Esophagus muscularis mucosa (tissue), 4 donors: ENCODE results near the gene SZT2.

Experiments
- CTCF ChIP-seq, 3 experiments: fragments of 200-600 bp in 2 of 3; fragments of 450-650 bp in 1 of 3; sonication (generic) in 2 of 3; IDR thresholded peaks; one replicate each; pipeline ENCODE4 v1.5.1; 2017 to 2019; ENCODE audit warnings: antibody characterized with exemption in 3 of 3, mild to moderate bottlenecking in 2 of 3, moderate library complexity in 1 of 3
- EP300 ChIP-seq: sonication (generic); formaldehyde crosslinking; IDR thresholded peaks from one replicate; pipeline ENCODE4 v1.6.1; 2017; ENCODE audit warnings: antibody characterized with exemption
- POLR2A ChIP-seq: fragments of 450-650 bp; IDR thresholded peaks from one replicate; pipeline ENCODE4 v1.6.1; 2017; ENCODE audit warnings: antibody characterized with exemption, moderate library complexity, mild to moderate bottlenecking, low read depth
- POLR2AphosphoS5 ChIP-seq, 2 donors: sonication (generic); formaldehyde crosslinking; IDR thresholded peaks; one replicate each; pipeline ENCODE4 v1.6.1; 2017; ENCODE audit warnings: antibody characterized with exemption in 2 of 2

- no peak for TF ChIP-seq CTCF (IDR thresholded peaks at IDR 0.05)
- no peak for TF ChIP-seq EP300
- no peak for TF ChIP-seq POLR2A
- TF ChIP-seq POLR2AphosphoS5 (IDR thresholded peaks at IDR 0.05): no peak
Observed at GRCh38 chr1:43377831-43378230, 11.9 kb upstream of the SZT2 start.
